ENCODE measurements around the gene PRAMEF25. TPM values are rescaled to one million over a fixed set of nuclear protein-coding genes. Genes with fewer than 3 reads are reported as not detected.
"Not testable (repeated sequence)": the region's sequence is repeated elsewhere in the genome, so short reads cannot be mapped to it uniquely, and the experiment has no call there.

Gene PRAMEF25
- total RNA-seq: not detected

GRCh38 chr1:13070474-13070873, at the start of gene PRAMEF25:
Gene PRAMEF25 (plus strand): TSS chr1:13070774. CDS start chr1:13073694, 2,920 bp downstream.
- not testable (repeated sequence) for DNase-seq (ENCODE audit: low spot score in 2 of 2); H3K9me3 ChIP-seq; H3K27ac ChIP-seq; H3K27me3 ChIP-seq; H3K4me1 ChIP-seq; H3K36me3 ChIP-seq; H3K4me3 ChIP-seq
- WGBS: no CpG with 5 or more reads among the region's 4 CpGs

- not testable (repeated sequence) for H3K9me3 ChIP-seq; H3K27ac ChIP-seq; H3K4me1 ChIP-seq; H3K27me3 ChIP-seq; H3K36me3 ChIP-seq; DNase-seq (ENCODE audit: low spot score in 2 of 2); H3K4me3 ChIP-seq
- 95% methylated on average over 3 of the region's 3 CpGs for WGBS
Measured at GRCh38 chr1:13056475-13056874, 14.1 kb upstream of the PRAMEF25 start, which contains the start of gene PRAMEF27. Gene PRAMEF27 (minus strand): TSS chr1:13056575. CDS start chr1:13053659, 2,916 bp downstream.

- H3K27ac ChIP-seq; H3K4me3 ChIP-seq; H3K4me1 ChIP-seq; H3K9me3 ChIP-seq; H3K27me3 ChIP-seq; DNase-seq (ENCODE audit: low spot score in 2 of 2); H3K36me3 ChIP-seq: not testable (repeated sequence)
- 96% methylated on average over 6 of the region's 6 CpGs for WGBS
Measured at GRCh38 chr1:13116754-13117153, 46.2 kb downstream of the PRAMEF25 start, which contains the start of gene HNRNPCL2. Gene HNRNPCL2 (minus strand): TSS chr1:13116854. CDS start chr1:13116400, 454 bp downstream.

Other genes with a start within 250 kb of the PRAMEF25 start
- not detected for gene PRAMEF11, start 239.4 kb upstream of the PRAMEF25 start, total RNA-seq
- not detected for gene HNRNPCL1, start 222.1 kb upstream of the PRAMEF25 start, total RNA-seq
- under 1 TPM in 1 of 4 donors, not detected in 3; 0.39 TPM for gene PRAMEF2, start 213.7 kb upstream of the PRAMEF25 start, total RNA-seq
- not detected for gene PRAMEF4, start 184.6 kb upstream of the PRAMEF25 start, total RNA-seq
- not detected for gene PRAMEF10, start 172.5 kb upstream of the PRAMEF25 start, total RNA-seq
- not detected for gene PRAMEF7, start 154.2 kb upstream of the PRAMEF25 start, total RNA-seq
- not detected for gene PRAMEF6, start 123.2 kb upstream of the PRAMEF25 start, total RNA-seq
- not detected for gene PRAMEF27, start 14.2 kb upstream of the PRAMEF25 start, total RNA-seq
- not detected for gene HNRNPCL3, start 10.0 kb upstream of the PRAMEF25 start, total RNA-seq
- gene HNRNPCL2, start 46.1 kb downstream of the PRAMEF25 start, total RNA-seq: not detected
- gene PRAMEF26, start 85.2 kb downstream of the PRAMEF25 start, total RNA-seq: not detected
- not detected for gene HNRNPCL4, start 94.9 kb downstream of the PRAMEF25 start, total RNA-seq
- not detected for gene PRAMEF9, start 101.1 kb downstream of the PRAMEF25 start, total RNA-seq
- not detected for gene PRAMEF13, start 130.6 kb downstream of the PRAMEF25 start, total RNA-seq
- not detected for gene PRAMEF18, start 155.4 kb downstream of the PRAMEF25 start, total RNA-seq
- not detected for gene PRAMEF5, start 183.4 kb downstream of the PRAMEF25 start, total RNA-seq
- not detected for gene PRAMEF8, start 214.4 kb downstream of the PRAMEF25 start, total RNA-seq
- gene PRAMEF33, start 232.8 kb downstream of the PRAMEF25 start, total RNA-seq: not detected
- gene PRAMEF15, start 244.8 kb downstream of the PRAMEF25 start, total RNA-seq: not detected

All from suprapubic skin (tissue), 4 donors.